B cell (primary cell): ENCODE results near the gene DMKN.

ENCODE experiments used
- EZH2 ChIP-seq: IDR thresholded peaks from 2 replicates; pipeline ENCODE4 v1.6.1; 2012; ENCODE audit warnings: borderline replicate concordance, low read depth, mild to moderate bottlenecking, moderate library complexity, low read length; ENCODE audit not compliant: insufficient read depth, poor library complexity, severe bottlenecking
- TF ChIP-seq, protein P1 (sequence below): fragments of 200-600 bp; IDR thresholded peaks from one replicate; pipeline ENCODE4 v1.8.0; 2022; ENCODE audit warnings: antibody characterized with exemption, mild to moderate bottlenecking

DNA sequence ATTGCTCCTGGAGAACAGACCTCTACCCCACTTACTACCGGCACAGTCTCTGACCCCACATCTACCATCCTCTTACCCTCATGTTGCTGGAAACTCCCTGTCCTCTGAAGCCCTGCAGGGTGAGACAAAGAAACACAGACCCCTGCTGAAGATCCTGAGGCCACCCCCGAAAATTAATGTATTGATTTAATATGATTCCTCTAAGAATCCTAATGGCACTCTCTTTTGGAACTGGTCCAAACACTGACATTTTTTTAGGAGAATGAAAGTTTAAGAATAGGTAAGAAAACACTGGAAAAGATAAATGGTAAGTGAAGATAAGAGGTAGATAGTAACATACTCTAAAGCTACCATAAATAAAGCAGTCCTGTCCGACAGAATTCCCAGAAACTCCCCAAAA lies 5.3 kb downstream of the DMKN start:
- TF ChIP-seq, protein P1, sequence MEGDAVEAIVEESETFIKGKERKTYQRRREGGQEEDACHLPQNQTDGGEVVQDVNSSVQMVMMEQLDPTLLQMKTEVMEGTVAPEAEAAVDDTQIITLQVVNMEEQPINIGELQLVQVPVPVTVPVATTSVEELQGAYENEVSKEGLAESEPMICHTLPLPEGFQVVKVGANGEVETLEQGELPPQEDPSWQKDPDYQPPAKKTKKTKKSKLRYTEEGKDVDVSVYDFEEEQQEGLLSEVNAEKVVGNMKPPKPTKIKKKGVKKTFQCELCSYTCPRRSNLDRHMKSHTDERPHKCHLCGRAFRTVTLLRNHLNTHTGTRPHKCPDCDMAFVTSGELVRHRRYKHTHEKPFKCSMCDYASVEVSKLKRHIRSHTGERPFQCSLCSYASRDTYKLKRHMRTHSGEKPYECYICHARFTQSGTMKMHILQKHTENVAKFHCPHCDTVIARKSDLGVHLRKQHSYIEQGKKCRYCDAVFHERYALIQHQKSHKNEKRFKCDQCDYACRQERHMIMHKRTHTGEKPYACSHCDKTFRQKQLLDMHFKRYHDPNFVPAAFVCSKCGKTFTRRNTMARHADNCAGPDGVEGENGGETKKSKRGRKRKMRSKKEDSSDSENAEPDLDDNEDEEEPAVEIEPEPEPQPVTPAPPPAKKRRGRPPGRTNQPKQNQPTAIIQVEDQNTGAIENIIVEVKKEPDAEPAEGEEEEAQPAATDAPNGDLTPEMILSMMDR, result no peak
- TF ChIP-seq EZH2, result no peak
